ENCODE results near the gene CNOT3. TPM values are rescaled to one million over a fixed set of nuclear protein-coding genes. Genes with fewer than 3 reads are reported as not detected.

Gene CNOT3
- polyA plus RNA-seq, 1 of the 3 experiments (the other 2 are of a cell fraction): 14.2 TPM

- WGBS (ENCODE audit: low lambda C conversion rate): 100% methylated on average over 2 of the region's 9 CpGs
Measured at GRCh38 chr19:54125713-54126112, 11.8 kb upstream of the CNOT3 start.

GRCh38 chr19:54127688-54128440 is 9.7 kb upstream of the CNOT3 start:
- H3K36me3 ChIP-seq (replicated peaks in 1 of 2; ENCODE audit: control insufficient read depth in 1 of 2, insufficient read depth in 2 of 2, low read length in 1 of 2): peaks cover 0 to 67% of the 10 kb centered on the region in 2 experiments
- CTCF ChIA-PET: no interaction called here
- POLR2A ChIA-PET: no interaction called here

More at GRCh38 chr19:54125713-54126112, 11.8 kb upstream of the CNOT3 start:
- Histone ChIP-seq H3K4me1 (ENCODE audit: control insufficient read depth in 1 of 2, insufficient read depth in 2 of 2, low read depth in 1 of 2, low read length in 1 of 2) (no peaks in the 10 kb centered on the region), H3F3A (replicated peaks; ENCODE audit: insufficient read depth) (no peaks in the 10 kb centered on the region), H3K27ac (ENCODE audit: low read depth in 2 of 2, low read length in 1 of 2) (no peak overlapping the region), H4K20me1 (ENCODE audit: insufficient read depth) (no peaks in the 10 kb centered on the region), H3K4me3 (ENCODE audit: low read depth in 2 of 2, low read length in 1 of 2) (no peak overlapping the region), H3K4me2 (no peak overlapping the region), H2AFZ (ENCODE audit: low read depth) (no peak overlapping the region), H3K9me2 (no peaks in the 10 kb centered on the region), H3K9me3 (no peaks in the 10 kb centered on the region), H3K9ac (no peak overlapping the region), H3K79me2 (ENCODE audit: insufficient read depth) (no peaks in the 10 kb centered on the region), H3K36me3 (replicated peaks in 1 of 2; ENCODE audit: control insufficient read depth in 1 of 2, insufficient read depth in 2 of 2, low read length in 1 of 2) (peaks cover 0 to 70% of the 10 kb centered on the region in 2 experiments), H3K27me3 (ENCODE audit: insufficient read depth) (no peaks in the 10 kb centered on the region)
- DNase-seq: no peak
- TF ChIP-seq REST (IDR thresholded peaks at IDR 0.05; ENCODE audit: low read depth, low read length) (no peak), POLR2AphosphoS5 (IDR thresholded peaks at IDR 0.05; ENCODE audit: low read depth, low read length) (no peak)
- ChIA-PET CTCF (no interaction called here), POLR2A (interaction anchor here (1.1 kb wide), 1 partner anchor 11 kb away, joined by 3 read pairs; the partner anchor contains the start of genes PRPF31 and TFPT)

More at GRCh38 chr19:54127688-54128440, 9.7 kb upstream of the CNOT3 start:
- Histone ChIP-seq H4K20me1 (ENCODE audit: insufficient read depth) (no peaks in the 10 kb centered on the region), H3K9me2 (no peaks in the 10 kb centered on the region), H3K27ac (ENCODE audit: low read depth in 2 of 2, low read length in 1 of 2) (no peak overlapping the region), H3K4me3 (ENCODE audit: low read depth in 2 of 2, low read length in 1 of 2) (no peak overlapping the region), H3K4me1 (ENCODE audit: control insufficient read depth in 1 of 2, insufficient read depth in 2 of 2, low read depth in 1 of 2, low read length in 1 of 2) (no peaks in the 10 kb centered on the region), H3K9ac (no peak overlapping the region), H3K27me3 (ENCODE audit: insufficient read depth) (no peaks in the 10 kb centered on the region), H2AFZ (ENCODE audit: low read depth) (no peak overlapping the region), H3F3A (replicated peaks; ENCODE audit: insufficient read depth) (no peaks in the 10 kb centered on the region), H3K9me3 (no peaks in the 10 kb centered on the region), H3K79me2 (ENCODE audit: insufficient read depth) (no peaks in the 10 kb centered on the region), H3K4me2 (no peak overlapping the region)
- no peak for DNase-seq
- TF ChIP-seq TAF1 (IDR thresholded peaks at IDR 0.05; ENCODE audit: borderline replicate concordance, low read depth, low read length) (no peak), SMC3 (IDR thresholded peaks at IDR 0.05; ENCODE audit: low read depth, low read length) (no peak), JUND (IDR thresholded peaks at IDR 0.05) (no peak), NFIC (IDR thresholded peaks at IDR 0.05; ENCODE audit: borderline replicate concordance) (no peak), FOXJ3 (CRISPR knock-in tag; IDR thresholded peaks at IDR 0.05) (no peak), CTCF (IDR thresholded peaks at IDR 0.05) (no peak), MXI1 (IDR thresholded peaks at IDR 0.05; ENCODE audit: low read depth, low read length) (no peak)
- 96% methylated on average over 39 of the region's 44 CpGs for WGBS (ENCODE audit: low lambda C conversion rate)
